Neuronal stem cell (in vitro differentiated cells): Measurements from ENCODE around the gene GPC5.

Experiments
- DNase-seq: peaks from one replicate; pipeline ENCODE4 v3.0.0-alpha.2; 2013; ENCODE audit warnings: low spot score
- H2AFZ ChIP-seq: one replicate; pipeline ENCODE4 v1.6.1; 2013; ENCODE audit warnings: mild to moderate bottlenecking, low read length, inconsistent platforms
- H2AK5ac ChIP-seq: 2 replicates; pipeline ENCODE4 v1.6.1; 2013; ENCODE audit warnings: low read depth, mild to moderate bottlenecking, inconsistent platforms, low read length, moderate library complexity, mixed read lengths
- H2BK120ac ChIP-seq: 2 replicates; pipeline ENCODE4 v1.6.1; 2013; ENCODE audit warnings: low read depth, mild to moderate bottlenecking, inconsistent platforms, low read length, moderate library complexity, mixed read lengths
- H2BK12ac ChIP-seq: one replicate; pipeline ENCODE4 v1.6.1; 2013; ENCODE audit warnings: low read length, inconsistent platforms
- H2BK15ac ChIP-seq: 2 replicates; pipeline ENCODE4 v1.6.1; 2013; ENCODE audit warnings: mild to moderate bottlenecking, low read length, inconsistent platforms, mixed read lengths
- H2BK5ac ChIP-seq: one replicate; pipeline ENCODE4 v1.6.1; 2013; ENCODE audit warnings: inconsistent platforms, mild to moderate bottlenecking, low read length, moderate library complexity
- H3K14ac ChIP-seq: one replicate; pipeline ENCODE4 v1.6.1; 2013; ENCODE audit warnings: low read length, inconsistent platforms
- H3K18ac ChIP-seq: 2 replicates; pipeline ENCODE4 v1.6.1; 2013; ENCODE audit warnings: low read length, inconsistent platforms
- H3K23ac ChIP-seq: 2 replicates; pipeline ENCODE4 v1.6.1; 2013; ENCODE audit warnings: low read depth, mild to moderate bottlenecking, mixed read lengths, low read length, inconsistent platforms; ENCODE audit not compliant: poor library complexity
- H3K27ac ChIP-seq: replicated peaks from 3 replicates; pipeline ENCODE4 v1.5.1; 2013; ENCODE audit warnings: low read length, inconsistent platforms
- H3K27me3 ChIP-seq, 3 experiments: 2 replicates each; pipeline ENCODE4 v1.6.1; 2013; ENCODE audit warnings: low read length in 3 of 3, mild to moderate bottlenecking in 2 of 3, inconsistent platforms in 1 of 3, low read depth in 1 of 3, mixed read lengths in 1 of 3, moderate library complexity in 1 of 3; ENCODE audit not compliant: control insufficient read depth in 3 of 3, insufficient read depth in 3 of 3
- H3K36me3 ChIP-seq, 2 donors: replicated peaks in 1 of 2; 2 replicates each; pipeline ENCODE4 v1.6.1; 2013; ENCODE audit warnings: low read length in 2 of 2; ENCODE audit not compliant: control insufficient read depth in 2 of 2, insufficient read depth in 2 of 2
- H3K4ac ChIP-seq: 2 replicates; pipeline ENCODE4 v1.6.1; 2013; ENCODE audit warnings: inconsistent platforms, mild to moderate bottlenecking, low read length, moderate library complexity
- H3K4me1 ChIP-seq, 2 donors: 1 replicate in 1 of 2; 2 replicates in 1 of 2; pipeline ENCODE4 v1.6.1; 2013; ENCODE audit warnings: low read length in 2 of 2, low read depth in 1 of 2; ENCODE audit not compliant: control insufficient read depth in 2 of 2, insufficient read depth in 1 of 2
- H3K4me2 ChIP-seq: one replicate; pipeline ENCODE4 v1.6.1; 2013; ENCODE audit warnings: mild to moderate bottlenecking, low read length, inconsistent platforms; ENCODE audit not compliant: insufficient read depth, poor library complexity, severe bottlenecking
- H3K4me3 ChIP-seq, 2 donors: 2 replicates each; pipeline ENCODE4 v1.5.1; 2013; ENCODE audit warnings: low read length in 2 of 2, mild to moderate bottlenecking in 2 of 2, inconsistent platforms in 1 of 2, moderate library complexity in 1 of 2
- H3K79me1 ChIP-seq: one replicate; pipeline ENCODE4 v1.6.1; 2013; ENCODE audit warnings: low read depth, mild to moderate bottlenecking, inconsistent platforms, low read length, moderate library complexity
- H3K9ac ChIP-seq: one replicate; pipeline ENCODE4 v1.6.1; 2013; ENCODE audit warnings: mild to moderate bottlenecking, low read depth, low read length, inconsistent platforms; ENCODE audit not compliant: poor library complexity
- H3K9me3 ChIP-seq, 2 donors: replicated peaks in 1 of 2; 2 replicates each; pipeline versions ENCODE3 to v1.6.1; 2013; ENCODE audit warnings: low read length in 2 of 2, mild to moderate bottlenecking in 2 of 2, inconsistent platforms in 1 of 2, low read depth in 1 of 2, mixed read lengths in 1 of 2, moderate library complexity in 1 of 2; ENCODE audit not compliant: control insufficient read depth in 2 of 2, insufficient read depth in 1 of 2
- H4K8ac ChIP-seq: one replicate; pipeline ENCODE4 v1.6.1; 2013; ENCODE audit warnings: low read depth, mild to moderate bottlenecking, inconsistent platforms, low read length, moderate library complexity
- H4K91ac ChIP-seq: one replicate; pipeline ENCODE4 v1.6.1; 2013; ENCODE audit warnings: low read length, low read depth, mild to moderate bottlenecking, inconsistent platforms; ENCODE audit not compliant: poor library complexity
- WGBS, 2 donors: extraction: QIAGEN DNeasy Blood & Tissue Kit; methylation state at CpG; one replicate each; pipeline ENCODE4 v1.1.7; 2013; ENCODE audit warnings: missing lambda C conversion rate in 2 of 2, mixed read lengths in 1 of 2; ENCODE audit not compliant: insufficient read length in 2 of 2, insufficient replicate concordance in 1 of 2; ENCODE audit errors: extremely low coverage in 2 of 2; 5-methylcytosine and 5-hydroxymethylcytosine counted together

The GPC5 gene

DNA sequence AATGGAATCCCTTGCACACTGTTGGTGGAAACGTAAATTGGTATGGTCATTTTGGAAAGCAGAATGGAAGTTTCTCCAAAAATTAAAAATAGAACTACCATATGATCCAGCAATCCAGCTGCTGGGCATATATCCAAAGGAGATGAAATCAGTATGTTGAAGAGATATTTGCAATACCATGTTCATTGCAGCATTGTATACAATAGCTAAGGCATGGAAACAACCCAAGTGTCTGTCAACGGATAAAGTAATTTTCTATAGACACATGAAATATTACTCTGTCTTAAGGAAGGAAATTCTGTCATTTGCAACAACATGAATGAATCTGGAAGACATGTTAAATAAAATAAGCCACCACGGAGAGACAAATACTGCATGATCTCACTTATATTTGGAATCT, 124.7 kb downstream of the GPC5 start:
- Histone ChIP-seq H2AK5ac (no peak overlapping the region), H3K18ac (no peak overlapping the region), H4K8ac (no peak overlapping the region), H3K27me3 (no peaks in the 10 kb centered on the region), H2BK15ac (no peak overlapping the region), H2BK120ac (no peak overlapping the region), H3K9me3 (peaks cover 0 to 2% of the 10 kb centered on the region in 2 donors), H3K4ac (no peak overlapping the region), H2BK5ac (no peak overlapping the region), H3K27ac (no peak overlapping the region), H3K4me3 (no peak overlapping the region), H3K4me1 (no peaks in the 10 kb centered on the region), H3K4me2 (no peak overlapping the region), H4K91ac (no peak overlapping the region), H3K36me3 (no peaks in the 10 kb centered on the region), H3K79me1 (no peaks in the 10 kb centered on the region), H2AFZ (no peak overlapping the region), H3K14ac (no peak overlapping the region), H3K9ac (no peak overlapping the region), H2BK12ac (no peak overlapping the region), H3K23ac (no peak overlapping the region)
- no CpG with 5 or more reads among the region's 3 CpGs for WGBS, 2 donors
- DNase-seq = no peak

GRCh38 chr13:91526543-91527033, 128.2 kb downstream of the GPC5 start:
- no peak overlapping the region for H3K9ac ChIP-seq
- DNase-seq = no peak
- no peak overlapping the region for H3K23ac ChIP-seq
- H2BK12ac ChIP-seq = no peak overlapping the region
- no peak overlapping the region for H2BK120ac ChIP-seq
- H3K4me2 ChIP-seq = no peak overlapping the region
- H3K9me3 ChIP-seq = peaks cover 0 to 2% of the 10 kb centered on the region in 2 donors
- H3K27me3 ChIP-seq = no peaks in the 10 kb centered on the region
- no peaks in the 10 kb centered on the region for H3K4me1 ChIP-seq
- no peak overlapping the region for H3K27ac ChIP-seq
- no peak overlapping the region for H2BK15ac ChIP-seq
- no peak overlapping the region for H2AK5ac ChIP-seq
- H3K14ac ChIP-seq = no peak overlapping the region
- H3K18ac ChIP-seq = no peak overlapping the region
- H3K4ac ChIP-seq = no peak overlapping the region
- no peak overlapping the region for H2AFZ ChIP-seq
- no peaks in the 10 kb centered on the region for H3K79me1 ChIP-seq
- no peak overlapping the region for H4K8ac ChIP-seq
- H2BK5ac ChIP-seq = no peak overlapping the region
- no peak overlapping the region for H3K4me3 ChIP-seq
- WGBS, 2 donors = no CpG with 5 or more reads among the region's 3 CpGs
- no peak overlapping the region for H4K91ac ChIP-seq
- no peaks in the 10 kb centered on the region for H3K36me3 ChIP-seq

- peaks cover 0 to 2% of the 10 kb centered on the region in 2 donors for H3K9me3 ChIP-seq
- WGBS, 2 donors = no CpG with 5 or more reads among the region's 3 CpGs
- H3K14ac ChIP-seq = no peak overlapping the region
- no peak overlapping the region for H2BK15ac ChIP-seq
- no peak overlapping the region for H3K27ac ChIP-seq
- H3K23ac ChIP-seq = no peak overlapping the region
- H2AFZ ChIP-seq = no peak overlapping the region
- no peak overlapping the region for H4K91ac ChIP-seq
- H3K9ac ChIP-seq = no peak overlapping the region
- no peak overlapping the region for H2BK5ac ChIP-seq
- no peak overlapping the region for H3K18ac ChIP-seq
- no peak overlapping the region for H2BK120ac ChIP-seq
- H3K36me3 ChIP-seq = no peaks in the 10 kb centered on the region
- no peak overlapping the region for H2AK5ac ChIP-seq
- no peak overlapping the region for H3K4ac ChIP-seq
- DNase-seq = no peak
- H4K8ac ChIP-seq = no peak overlapping the region
- H3K79me1 ChIP-seq = no peaks in the 10 kb centered on the region
- H2BK12ac ChIP-seq = no peak overlapping the region
- no peaks in the 10 kb centered on the region for H3K4me1 ChIP-seq
- no peak overlapping the region for H3K4me2 ChIP-seq
- H3K27me3 ChIP-seq = no peaks in the 10 kb centered on the region
- H3K4me3 ChIP-seq = no peak overlapping the region
These were observed 131.5 kb downstream of the GPC5 start for GRCh38 chr13:91529739-91530482.

DNA sequence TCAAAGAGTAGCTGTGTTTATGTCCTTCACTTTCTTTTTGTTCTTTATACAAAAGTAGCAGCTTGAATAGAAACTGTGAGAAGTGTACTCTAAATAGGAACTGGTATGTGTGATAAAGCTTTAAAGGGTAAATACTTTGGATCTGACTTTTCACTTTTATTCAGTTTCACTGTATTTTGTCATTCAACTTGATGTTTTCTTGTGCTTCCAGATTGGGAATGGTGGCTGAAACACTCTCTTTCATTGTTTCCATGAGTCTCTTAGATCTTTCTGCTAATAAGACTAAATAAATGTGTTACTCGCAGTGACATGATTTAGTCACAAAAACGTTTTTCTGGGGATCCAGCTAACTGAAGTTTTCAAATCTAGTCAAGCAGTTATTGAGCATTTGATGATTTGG, 133.2 kb downstream of the GPC5 start:
- H3K18ac ChIP-seq = no peak overlapping the region
- no peak overlapping the region for H2BK120ac ChIP-seq
- WGBS, 2 donors = no CpG with 5 or more reads among the region's 2 CpGs
- H3K4me2 ChIP-seq = no peak overlapping the region
- no peak overlapping the region for H3K9ac ChIP-seq
- H3K79me1 ChIP-seq = no peaks in the 10 kb centered on the region
- H3K4me3 ChIP-seq = no peak overlapping the region
- no peak overlapping the region for H3K4ac ChIP-seq
- H2BK15ac ChIP-seq = no peak overlapping the region
- H4K91ac ChIP-seq = no peak overlapping the region
- H3K36me3 ChIP-seq = no peaks in the 10 kb centered on the region
- peaks cover 0 to 2% of the 10 kb centered on the region in 2 donors for H3K9me3 ChIP-seq
- no peak overlapping the region for H4K8ac ChIP-seq
- no peak overlapping the region for H3K27ac ChIP-seq
- H2AK5ac ChIP-seq = no peak overlapping the region
- no peak overlapping the region for H3K23ac ChIP-seq
- no peaks in the 10 kb centered on the region for H3K27me3 ChIP-seq
- H2AFZ ChIP-seq = no peak overlapping the region
- no peak for DNase-seq
- no peak overlapping the region for H2BK12ac ChIP-seq
- H3K4me1 ChIP-seq = no peaks in the 10 kb centered on the region
- H3K14ac ChIP-seq = no peak overlapping the region
- no peak overlapping the region for H2BK5ac ChIP-seq
